Measurements from ENCODE around the gene PRKCH. TPM values are rescaled to one million over a fixed set of nuclear protein-coding genes. Genes with fewer than 3 reads are reported as not detected.

Gene PRKCH
- total and polyA plus RNA-seq, 2 experiments from 2014 or later, result 7.1 to 11.2 TPM

GRCh38 chr14:61556455-61556854, 235.1 kb downstream of the PRKCH start:
- no peaks in the 10 kb centered on the region for H3K9me2 ChIP-seq (replicated peaks; ENCODE audit: insufficient read depth)
- no peaks in the 10 kb centered on the region for H4K20me1 ChIP-seq (ENCODE audit: insufficient read depth, poor library complexity, severe bottlenecking)

DNA sequence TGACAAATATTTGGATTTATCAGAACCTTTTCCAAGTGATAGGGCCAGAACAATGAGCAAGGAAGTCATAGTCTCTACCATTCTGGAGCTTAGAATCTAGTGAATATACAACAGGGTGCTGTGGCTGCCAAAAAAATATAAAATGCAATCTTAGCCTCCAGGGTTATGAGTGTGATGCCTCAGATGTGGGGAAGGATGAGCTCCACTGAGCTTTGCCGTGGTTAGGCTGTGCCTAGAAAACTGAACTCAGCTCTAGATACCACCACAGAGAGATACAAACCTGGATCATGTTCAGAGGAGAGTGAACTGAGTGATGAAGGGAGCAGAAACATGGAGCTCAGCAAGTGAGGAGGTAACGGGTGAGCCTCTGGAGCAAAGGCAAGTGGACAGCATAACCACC, 235.9 kb downstream of the PRKCH start:
- H3K27me3 ChIP-seq, result no peaks in the 10 kb centered on the region
- H3K9me3 ChIP-seq (ENCODE audit: low read depth), result no peaks in the 10 kb centered on the region
- no peaks in the 10 kb centered on the region for H3K36me3 ChIP-seq (replicated peaks; ENCODE audit: insufficient read depth, low read depth)
- no peak overlapping the region for H3K27ac ChIP-seq
- H2AFZ ChIP-seq, result no peak overlapping the region
- H4K20me1 ChIP-seq (ENCODE audit: insufficient read depth, poor library complexity, severe bottlenecking), result no peaks in the 10 kb centered on the region
- no peak overlapping the region for H3K4me3 ChIP-seq
- peaks cover 40% of the 10 kb centered on the region for H3K4me1 ChIP-seq (ENCODE audit: insufficient read depth)
- no peaks in the 10 kb centered on the region for H3K9me2 ChIP-seq (replicated peaks; ENCODE audit: insufficient read depth)
- WGBS (ENCODE audit: low lambda C conversion rate, missing lambda C conversion rate), result 96% methylated on average over 2 of the region's 2 CpGs
- no peak overlapping the region for H3K4me2 ChIP-seq
- H3K79me2 ChIP-seq, result no peaks in the 10 kb centered on the region
- TF ChIP-seq EZH2 (IDR thresholded peaks at IDR 0.05; ENCODE audit: borderline replicate concordance) (no peak), CTCF (IDR thresholded peaks at IDR 0.05; ENCODE audit: poor library complexity) (no peak), EZH2phosphoT487 (IDR thresholded peaks at IDR 0.05; ENCODE audit: low read depth, severe bottlenecking, unreplicated experiment) (no peak)
- no peak for DNase-seq (ENCODE audit: low spot score)

More at GRCh38 chr14:61556455-61556854, 235.1 kb downstream of the PRKCH start:
- H3K27me3 ChIP-seq, result no peaks in the 10 kb centered on the region
- no peaks in the 10 kb centered on the region for H3K36me3 ChIP-seq (replicated peaks; ENCODE audit: insufficient read depth, low read depth)
- no peak overlapping the region for H3K27ac ChIP-seq
- DNase-seq (ENCODE audit: low spot score), result no peak
- no peaks in the 10 kb centered on the region for H3K9me3 ChIP-seq (ENCODE audit: low read depth)
- H3K4me3 ChIP-seq, result no peak overlapping the region
- 84% methylated on average over 4 of the region's 4 CpGs for WGBS (ENCODE audit: low lambda C conversion rate, missing lambda C conversion rate)
- no peak overlapping the region for H2AFZ ChIP-seq
- H3K4me2 ChIP-seq, result no peak overlapping the region
- TF ChIP-seq EZH2 (IDR thresholded peaks at IDR 0.05; ENCODE audit: borderline replicate concordance) (no peak), EZH2phosphoT487 (IDR thresholded peaks at IDR 0.05; ENCODE audit: low read depth, severe bottlenecking, unreplicated experiment) (no peak), CTCF (IDR thresholded peaks at IDR 0.05; ENCODE audit: poor library complexity) (no peak)
- H3K79me2 ChIP-seq, result no peaks in the 10 kb centered on the region
- peaks cover 34% of the 10 kb centered on the region for H3K4me1 ChIP-seq (ENCODE audit: insufficient read depth)

DNA sequence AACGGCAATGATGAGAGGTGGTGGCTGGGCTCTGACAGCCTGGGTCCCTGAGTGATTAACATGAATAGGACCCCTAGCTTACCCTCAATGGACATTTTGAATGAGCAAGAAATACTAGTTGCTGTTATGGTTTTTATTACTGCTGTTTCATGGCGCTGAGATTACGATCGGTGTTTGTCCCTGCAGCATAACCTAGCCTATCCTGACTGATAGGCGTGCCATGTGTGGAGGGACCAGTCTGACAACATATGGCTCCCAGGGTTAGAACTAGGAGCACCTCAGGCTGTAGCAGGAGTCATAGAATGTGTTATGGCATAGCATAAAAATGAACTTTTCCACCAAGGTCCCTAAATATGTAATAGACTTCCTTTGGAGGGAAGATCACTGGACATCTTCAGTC, 236.5 kb downstream of the PRKCH start:
- Histone ChIP-seq H3K9me2 (replicated peaks; ENCODE audit: insufficient read depth) (no peaks in the 10 kb centered on the region), H3K4me2 (no peak overlapping the region), H2AFZ (no peak overlapping the region), H3K36me3 (replicated peaks; ENCODE audit: insufficient read depth, low read depth) (no peaks in the 10 kb centered on the region), H3K79me2 (no peaks in the 10 kb centered on the region), H3K4me3 (no peak overlapping the region), H3K9me3 (ENCODE audit: low read depth) (no peaks in the 10 kb centered on the region), H3K4me1 (ENCODE audit: insufficient read depth) (peaks cover 45% of the 10 kb centered on the region), H3K27ac (no peak overlapping the region), H4K20me1 (ENCODE audit: insufficient read depth, poor library complexity, severe bottlenecking) (no peaks in the 10 kb centered on the region), H3K27me3 (no peaks in the 10 kb centered on the region)
- TF ChIP-seq EZH2phosphoT487 (IDR thresholded peaks at IDR 0.05; ENCODE audit: low read depth, severe bottlenecking, unreplicated experiment), result no peak
- no peak for TF ChIP-seq CTCF (IDR thresholded peaks at IDR 0.05; ENCODE audit: poor library complexity)
- TF ChIP-seq EZH2 (IDR thresholded peaks at IDR 0.05; ENCODE audit: borderline replicate concordance), result no peak
- DNase-seq (ENCODE audit: low spot score), result no peak
- 99% methylated on average over 5 of the region's 5 CpGs for WGBS (ENCODE audit: low lambda C conversion rate, missing lambda C conversion rate)

DNA sequence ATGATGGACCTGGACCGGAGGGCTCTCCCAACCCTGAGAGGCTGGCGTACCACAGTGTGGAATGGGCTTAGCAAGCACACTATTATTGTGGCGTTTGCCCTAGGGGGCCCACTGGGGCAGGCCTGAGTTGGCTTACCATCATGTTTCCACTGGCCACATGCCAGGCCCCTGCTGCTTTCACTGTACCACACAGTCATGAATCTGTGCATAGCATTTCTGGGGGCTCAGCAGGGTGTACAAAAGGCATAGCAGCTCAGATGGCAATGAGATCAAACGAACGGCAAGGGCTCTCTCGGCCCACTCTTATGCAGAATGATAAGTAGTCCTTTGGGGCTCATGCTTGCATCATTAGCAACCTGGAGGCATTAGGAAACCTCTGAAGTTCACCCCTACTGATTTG, 236.9 kb downstream of the PRKCH start:
- Histone ChIP-seq H3K9me3 (ENCODE audit: low read depth) (no peaks in the 10 kb centered on the region), H3K4me1 (ENCODE audit: insufficient read depth) (peaks cover 45% of the 10 kb centered on the region), H4K20me1 (ENCODE audit: insufficient read depth, poor library complexity, severe bottlenecking) (no peaks in the 10 kb centered on the region), H3K36me3 (replicated peaks; ENCODE audit: insufficient read depth, low read depth) (no peaks in the 10 kb centered on the region), H3K4me3 (no peak overlapping the region), H3K27me3 (no peaks in the 10 kb centered on the region), H2AFZ (no peak overlapping the region), H3K27ac (no peak overlapping the region), H3K79me2 (no peaks in the 10 kb centered on the region), H3K9me2 (replicated peaks; ENCODE audit: insufficient read depth) (no peaks in the 10 kb centered on the region), H3K4me2 (no peak overlapping the region)
- WGBS (ENCODE audit: low lambda C conversion rate, missing lambda C conversion rate), result 91% methylated on average over 6 of the region's 6 CpGs
- no peak for TF ChIP-seq EZH2 (IDR thresholded peaks at IDR 0.05; ENCODE audit: borderline replicate concordance)
- no peak for TF ChIP-seq CTCF (IDR thresholded peaks at IDR 0.05; ENCODE audit: poor library complexity)
- no peak for TF ChIP-seq EZH2phosphoT487 (IDR thresholded peaks at IDR 0.05; ENCODE audit: low read depth, severe bottlenecking, unreplicated experiment)
- no peak for DNase-seq (ENCODE audit: low spot score)

All from hepatocyte (in vitro differentiated cells).